ENCODE data around the gene VANGL2. TPM values are rescaled to one million over a fixed set of nuclear protein-coding genes. Genes with fewer than 3 reads are reported as not detected.

The VANGL2 gene
- total RNA-seq, 2 experiments from 2014 or later: 1.5 to 2.6 TPM

- intact Hi-C loops (cut with micrococcal nuclease; ENCODE audit: unreplicated experiment): no loop called here
- Histone ChIP-seq H2AFZ (ENCODE audit: low read length) (no peak overlapping the region), H3K27ac (ENCODE audit: low read depth, low read length, poor library complexity, severe bottlenecking) (no peak overlapping the region), H3K4me2 (ENCODE audit: low read length) (no peak overlapping the region), H3K4me1 (ENCODE audit: insufficient read depth, low read length, poor library complexity, severe bottlenecking) (no peaks in the 10 kb centered on the region), H3K4me3 (ENCODE audit: low read depth, low read length, poor library complexity, severe bottlenecking) (no peak overlapping the region), H3K79me2 (ENCODE audit: insufficient read depth, low read depth, low read length) (no peaks in the 10 kb centered on the region), H4K20me1 (ENCODE audit: insufficient read depth, low read length) (no peaks in the 10 kb centered on the region), H3K9me3 (ENCODE audit: low read length) (no peaks in the 10 kb centered on the region), H3K36me3 (ENCODE audit: insufficient read depth, low read length) (no peaks in the 10 kb centered on the region), H3K9me2 (ENCODE audit: insufficient read depth, low read length) (no peaks in the 10 kb centered on the region)
- no peak for DNase-seq (ENCODE audit: low spot score)
- no TSS peak for BruUV-seq (replicated peaks)
- CTCF ChIA-PET (ENCODE audit: unreplicated experiment): no interaction called here
- POLR2A ChIA-PET: interaction anchor here (0.5 kb wide), 1 partner anchor 88 kb away, joined by 3 read pairs; no protein-coding TSS in a partner anchor
- no peak for TF ChIP-seq CTCF (conservative IDR thresholded peaks at IDR 0.05; ENCODE audit: low read length)
- TF ChIP-seq EZH2phosphoT487 (IDR thresholded peaks at IDR 0.05; ENCODE audit: borderline replicate concordance, low read depth, low read length): no peak
Measured at GRCh38 chr1:160394673-160395072, 5.7 kb upstream of the VANGL2 start.

GRCh38 chr1:160397651-160398050, 2.7 kb upstream of the VANGL2 start:
- Histone ChIP-seq H2AFZ (ENCODE audit: low read length) (no peak overlapping the region), H3K4me3 (ENCODE audit: low read depth, low read length, poor library complexity, severe bottlenecking) (no peak overlapping the region), H3K27ac (ENCODE audit: low read depth, low read length, poor library complexity, severe bottlenecking) (no peak overlapping the region), H3K4me1 (ENCODE audit: insufficient read depth, low read length, poor library complexity, severe bottlenecking) (peaks cover 8% of the 10 kb centered on the region), H3K9me3 (ENCODE audit: low read length) (no peaks in the 10 kb centered on the region), H3K4me2 (ENCODE audit: low read length) (no peak overlapping the region), H4K20me1 (ENCODE audit: insufficient read depth, low read length) (no peaks in the 10 kb centered on the region), H3K36me3 (ENCODE audit: insufficient read depth, low read length) (no peaks in the 10 kb centered on the region), H3K79me2 (ENCODE audit: insufficient read depth, low read depth, low read length) (no peaks in the 10 kb centered on the region), H3K9me2 (ENCODE audit: insufficient read depth, low read length) (no peaks in the 10 kb centered on the region)
- CTCF ChIA-PET (ENCODE audit: unreplicated experiment): no interaction called here
- no TSS peak for BruUV-seq (replicated peaks)
- POLR2A ChIA-PET: no interaction called here
- TF ChIP-seq CTCF (conservative IDR thresholded peaks at IDR 0.05; ENCODE audit: low read length): no peak
- TF ChIP-seq EZH2phosphoT487 (IDR thresholded peaks at IDR 0.05; ENCODE audit: borderline replicate concordance, low read depth, low read length): no peak
- no peak for DNase-seq (ENCODE audit: low spot score)
- intact Hi-C loops (cut with micrococcal nuclease; ENCODE audit: unreplicated experiment): no loop called here

- Histone ChIP-seq H3K9me3 (ENCODE audit: low read length) (no peaks in the 10 kb centered on the region), H3K79me2 (ENCODE audit: insufficient read depth, low read depth, low read length) (no peaks in the 10 kb centered on the region), H3K9me2 (ENCODE audit: insufficient read depth, low read length) (no peaks in the 10 kb centered on the region), H4K20me1 (ENCODE audit: insufficient read depth, low read length) (no peaks in the 10 kb centered on the region), H3K27ac (ENCODE audit: low read depth, low read length, poor library complexity, severe bottlenecking) (no peak overlapping the region), H3K4me2 (ENCODE audit: low read length) (no peak overlapping the region), H3K36me3 (ENCODE audit: insufficient read depth, low read length) (no peaks in the 10 kb centered on the region), H3K4me3 (ENCODE audit: low read depth, low read length, poor library complexity, severe bottlenecking) (no peak overlapping the region), H3K4me1 (ENCODE audit: insufficient read depth, low read length, poor library complexity, severe bottlenecking) (peaks cover 11% of the 10 kb centered on the region), H2AFZ (ENCODE audit: low read length) (no peak overlapping the region)
- ChIA-PET CTCF (ENCODE audit: unreplicated experiment) (no interaction called here), POLR2A (interaction anchor here (0.7 kb wide), 1 partner anchor 10 kb away, joined by 3 read pairs; no protein-coding TSS in a partner anchor)
- no peak for TF ChIP-seq CTCF (conservative IDR thresholded peaks at IDR 0.05; ENCODE audit: low read length)
- no peak for TF ChIP-seq EZH2phosphoT487 (IDR thresholded peaks at IDR 0.05; ENCODE audit: borderline replicate concordance, low read depth, low read length)
- DNase-seq (ENCODE audit: low spot score): no peak
- intact Hi-C loops (cut with micrococcal nuclease; ENCODE audit: unreplicated experiment): no loop called here
- no TSS peak for BruUV-seq (replicated peaks)
Measured at GRCh38 chr1:160398823-160399222, 1.5 kb upstream of the VANGL2 start.

All from OCI-LY7 (cell line).